Natural killer cell (primary cell): Measurements from ENCODE around the gene HAGHL. TPM values are rescaled to one million over a fixed set of nuclear protein-coding genes. Genes with fewer than 3 reads are reported as not detected.
A peak's percentile ranks its signal among the peaks of the same experiment; 100 is the strongest.

Experiments used
- ATAC-seq, 3 donors: fragments of 150-1000 bp in 2 of 3; fragments of 200-7000 bp in 1 of 3; cut with Tn5 transposase; 1 replicate in 1 of 3; 2 replicates in 2 of 3; pipeline ENCODE4 v1.10.0; 2021; ENCODE audit warnings: mild to moderate bottlenecking in 2 of 3, moderate library complexity in 2 of 3
- DNase-seq, 2 donors: peaks; one replicate each; pipeline versions ENCODE4 v3.0.0 to v3.0.0-alpha.2; 2013 to 2021; ENCODE audit warnings: mixed read lengths in 1 of 2
- H3K27ac ChIP-seq: one replicate; pipeline ENCODE4 v1.5.1; 2013; ENCODE audit warnings: mild to moderate bottlenecking, low read length
- H3K27me3 ChIP-seq: one replicate; pipeline ENCODE4 v1.6.1; 2013; ENCODE audit warnings: low read length; ENCODE audit not compliant: control insufficient read depth, insufficient read depth
- H3K36me3 ChIP-seq: one replicate; pipeline ENCODE4 v1.6.1; 2013; ENCODE audit warnings: low read length; ENCODE audit not compliant: control insufficient read depth, insufficient read depth
- H3K4me1 ChIP-seq: one replicate; pipeline ENCODE4 v1.6.1; 2013; ENCODE audit warnings: low read length; ENCODE audit not compliant: control insufficient read depth, insufficient read depth
- H3K4me3 ChIP-seq: one replicate; pipeline ENCODE4 v1.5.1; 2013; ENCODE audit warnings: low read length
- H3K9me3 ChIP-seq: one replicate; pipeline ENCODE4 v1.6.1; 2013; ENCODE audit warnings: low read length; ENCODE audit not compliant: control insufficient read depth, insufficient read depth
- H3K27ac Mint-ChIP-seq, 2 donors: one replicate each; pipeline ENCODE4 v1.8.0; 2022; ENCODE audit warnings: mild to moderate bottlenecking in 2 of 2, mixed read lengths in 2 of 2, moderate library complexity in 1 of 2
- H3K27me3 Mint-ChIP-seq, 2 donors: one replicate each; pipeline ENCODE4 v1.8.0; 2022; ENCODE audit warnings: low read depth in 2 of 2, mixed read lengths in 2 of 2
- H3K36me3 Mint-ChIP-seq: one replicate; pipeline ENCODE4 v1.8.0; 2022; ENCODE audit warnings: mixed read lengths
- H3K4me1 Mint-ChIP-seq, 2 donors: one replicate each; pipeline ENCODE4 v1.8.0; 2022; ENCODE audit warnings: mixed read lengths in 2 of 2
- H3K4me3 Mint-ChIP-seq: one replicate; pipeline ENCODE4 v1.8.0; 2022; ENCODE audit warnings: mild to moderate bottlenecking, moderate library complexity, mixed read lengths
- H3K9me3 Mint-ChIP-seq, 2 donors: one replicate each; pipeline ENCODE4 v1.8.0; 2022; ENCODE audit warnings: mixed read lengths in 2 of 2
- WGBS: methylation state at CpG from one replicate; pipeline ENCODE4 v1.1.7; 2013; ENCODE audit warnings: missing lambda C conversion rate; ENCODE audit not compliant: insufficient coverage; 5-methylcytosine and 5-hydroxymethylcytosine counted together
- intact Hi-C: fragments of 100-400 bp; cut with micrococcal nuclease; formaldehyde crosslinking; loops from one replicate; pipeline ENCODE4 v1.14.2; 2022
- total RNA-seq, 4 donors: library from RNA; stranded (reverse); fragments of 120-200 nt in 1 of 4; gene quantifications; one replicate each; pipeline versions ENCODE4 v1.2.3 to v1.2.4, GENCODE V29; 2013 to 2022
- TF ChIP-seq, protein P1 (sequence below): fragments of 200-600 bp; IDR thresholded peaks from one replicate; pipeline ENCODE4 v1.8.0; 2022; ENCODE audit warnings: antibody characterized with exemption

The HAGHL gene
- total RNA-seq, 3 donors from 2014 or later (not counting 1 experiment from before 2014, with no cell fraction given): 13.5 to 21.5 (median 15.7) TPM

DNA sequence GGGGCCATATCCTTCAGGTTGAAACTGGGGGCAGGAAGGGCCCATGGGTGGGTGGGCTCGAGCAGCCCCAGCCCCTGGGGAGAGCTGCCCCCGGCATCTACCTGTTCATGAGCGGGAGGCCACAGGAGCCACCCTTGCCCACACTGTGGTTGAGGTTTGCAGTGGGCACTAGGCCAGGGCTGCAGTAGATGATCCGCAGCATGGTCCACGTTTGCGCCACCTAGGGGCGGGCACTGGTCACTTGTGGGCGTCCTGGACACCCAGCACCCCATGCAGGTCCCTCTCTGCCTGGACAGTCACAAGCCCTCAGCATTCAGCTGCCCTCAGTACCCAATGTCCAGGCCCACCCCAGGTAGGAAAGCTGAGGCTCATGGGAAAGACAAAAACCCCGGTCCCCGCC lies 40.9 kb upstream of the HAGHL start:
- H3K27ac ChIP-seq: no peak overlapping the region
- ATAC-seq (no peak), DNase-seq (no peak)
- intact Hi-C loops: no loop called here
- TF ChIP-seq, protein P1, sequence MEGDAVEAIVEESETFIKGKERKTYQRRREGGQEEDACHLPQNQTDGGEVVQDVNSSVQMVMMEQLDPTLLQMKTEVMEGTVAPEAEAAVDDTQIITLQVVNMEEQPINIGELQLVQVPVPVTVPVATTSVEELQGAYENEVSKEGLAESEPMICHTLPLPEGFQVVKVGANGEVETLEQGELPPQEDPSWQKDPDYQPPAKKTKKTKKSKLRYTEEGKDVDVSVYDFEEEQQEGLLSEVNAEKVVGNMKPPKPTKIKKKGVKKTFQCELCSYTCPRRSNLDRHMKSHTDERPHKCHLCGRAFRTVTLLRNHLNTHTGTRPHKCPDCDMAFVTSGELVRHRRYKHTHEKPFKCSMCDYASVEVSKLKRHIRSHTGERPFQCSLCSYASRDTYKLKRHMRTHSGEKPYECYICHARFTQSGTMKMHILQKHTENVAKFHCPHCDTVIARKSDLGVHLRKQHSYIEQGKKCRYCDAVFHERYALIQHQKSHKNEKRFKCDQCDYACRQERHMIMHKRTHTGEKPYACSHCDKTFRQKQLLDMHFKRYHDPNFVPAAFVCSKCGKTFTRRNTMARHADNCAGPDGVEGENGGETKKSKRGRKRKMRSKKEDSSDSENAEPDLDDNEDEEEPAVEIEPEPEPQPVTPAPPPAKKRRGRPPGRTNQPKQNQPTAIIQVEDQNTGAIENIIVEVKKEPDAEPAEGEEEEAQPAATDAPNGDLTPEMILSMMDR: no peak
- no peaks in the 10 kb centered on the region for H3K27me3 ChIP-seq
- H3K27ac Mint-ChIP-seq: peak overlapping the region in 1 of 2 donors; percentile 16
- no peaks in the 10 kb centered on the region for H3K9me3 ChIP-seq
- H3K4me1 ChIP-seq: peaks cover 64% of the 10 kb centered on the region
- no peaks in the 10 kb centered on the region for H3K27me3 Mint-ChIP-seq
- peaks cover 21% of the 10 kb centered on the region for H3K36me3 ChIP-seq
- 74% methylated on average over 10 of the region's 10 CpGs for WGBS
- H3K4me3 Mint-ChIP-seq: peak overlapping the region; percentile 31
- H3K4me3 ChIP-seq: no peak overlapping the region
- H3K9me3 Mint-ChIP-seq: no peaks in the 10 kb centered on the region
- H3K4me1 Mint-ChIP-seq: peaks cover 6 to 38% of the 10 kb centered on the region in 2 donors
- H3K36me3 Mint-ChIP-seq: no peaks in the 10 kb centered on the region

GRCh38 chr16:686459-687260 lies 40.2 kb upstream of the HAGHL start:
- peaks cover 6 to 35% of the 10 kb centered on the region in 2 donors for H3K4me1 Mint-ChIP-seq
- peaks cover 57% of the 10 kb centered on the region for H3K4me1 ChIP-seq
- no peak overlapping the region for H3K27ac Mint-ChIP-seq
- 96% methylated on average over 51 of the region's 51 CpGs for WGBS
- H3K27me3 Mint-ChIP-seq: no peaks in the 10 kb centered on the region
- peaks cover 17% of the 10 kb centered on the region for H3K36me3 ChIP-seq
- no peaks in the 10 kb centered on the region for H3K36me3 Mint-ChIP-seq
- no peak overlapping the region for H3K4me3 ChIP-seq
- ATAC-seq (no peak), DNase-seq (no peak)
- H3K27me3 ChIP-seq: no peaks in the 10 kb centered on the region
- peak overlapping the region; percentile 31 for H3K4me3 Mint-ChIP-seq
- TF ChIP-seq, protein P1: no peak
- H3K27ac ChIP-seq: no peak overlapping the region
- H3K9me3 ChIP-seq: no peaks in the 10 kb centered on the region
- intact Hi-C loops: no loop called here
- no peaks in the 10 kb centered on the region for H3K9me3 Mint-ChIP-seq

DNA sequence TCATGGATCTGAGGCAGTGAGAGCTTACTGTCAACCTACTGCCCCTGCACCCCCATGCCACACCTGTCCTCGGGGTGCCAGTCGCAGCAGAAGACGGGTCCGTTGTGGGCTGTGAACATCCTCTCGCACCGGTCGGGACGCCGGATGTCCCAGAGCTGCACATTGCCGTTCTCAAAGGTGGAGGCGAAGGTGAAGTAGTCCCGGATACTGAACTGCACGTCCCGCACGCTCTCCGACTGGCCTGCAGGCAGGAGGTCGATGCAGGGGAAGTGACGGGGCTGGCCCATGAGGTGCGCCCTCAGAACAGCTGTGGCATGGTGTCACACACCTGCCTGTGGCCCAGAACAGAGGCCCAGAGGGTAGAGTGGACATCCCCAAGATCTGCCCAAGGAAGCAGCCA lies 39.4 kb upstream of the HAGHL start:
- no peaks in the 10 kb centered on the region for H3K9me3 Mint-ChIP-seq
- H3K27me3 ChIP-seq: peaks cover 2% of the 10 kb centered on the region
- no peak overlapping the region for H3K27ac Mint-ChIP-seq
- ATAC-seq (no peak), DNase-seq (no peak)
- H3K4me1 Mint-ChIP-seq: peaks cover 6 to 32% of the 10 kb centered on the region in 2 donors
- no peak overlapping the region for H3K4me3 Mint-ChIP-seq
- H3K27me3 Mint-ChIP-seq: peaks cover 0 to 3% of the 10 kb centered on the region in 2 donors
- H3K4me3 ChIP-seq: no peak overlapping the region
- H3K27ac ChIP-seq: no peak overlapping the region
- intact Hi-C loops: no loop called here
- peaks cover 54% of the 10 kb centered on the region for H3K4me1 ChIP-seq
- no peaks in the 10 kb centered on the region for H3K9me3 ChIP-seq
- no peaks in the 10 kb centered on the region for H3K36me3 Mint-ChIP-seq
- 92% methylated on average over 19 of the region's 19 CpGs for WGBS
- TF ChIP-seq, protein P1: no peak
- peaks cover 8% of the 10 kb centered on the region for H3K36me3 ChIP-seq
